ENCODE data around the gene C1QL4.
"Not testable (repeated sequence)": the region's sequence is repeated elsewhere in the genome, so short reads cannot be mapped to it uniquely, and the experiment has no call there.

Gene C1QL4

GRCh38 chr12:49333778-49334177 lies 3.2 kb downstream of the C1QL4 start:
- FAIRE-seq, result not testable (repeated sequence)

GRCh38 chr12:49332891-49333371 lies 4.1 kb downstream of the C1QL4 start:
- no peak for FAIRE-seq

- no peak for FAIRE-seq
Observed at GRCh38 chr12:49332441-49332861, 4.5 kb downstream of the C1QL4 start.

GRCh38 chr12:49331380-49332222 lies 5.4 kb downstream of the C1QL4 start:
- peak; percentile 23 for FAIRE-seq

- no peak for FAIRE-seq
Observed at GRCh38 chr12:49330631-49331379, 6.2 kb downstream of the C1QL4 start.

- no peak for FAIRE-seq
Observed at GRCh38 chr12:49330032-49330619, 6.9 kb downstream of the C1QL4 start.

GRCh38 chr12:49328816-49329215 lies 8.2 kb downstream of the C1QL4 start:
- no peak for FAIRE-seq

- no peak for FAIRE-seq
Observed at GRCh38 chr12:49327887-49328286, 9.1 kb downstream of the C1QL4 start.

GRCh38 chr12:49327368-49327767 lies 9.6 kb downstream of the C1QL4 start:
- FAIRE-seq, result no peak

- no peak for FAIRE-seq
Observed at GRCh38 chr12:49325606-49326005, 11.4 kb downstream of the C1QL4 start.

- no peak for FAIRE-seq
Observed at GRCh38 chr12:49323524-49324097, 13.4 kb downstream of the C1QL4 start.

- FAIRE-seq, result peak; percentile 99
Observed at GRCh38 chr12:49322708-49323523, 14.1 kb downstream of the C1QL4 start, which contains the start of gene TROAP. Gene TROAP (plus strand): TSS chr12:49323255. CDS start chr12:49323609, 354 bp downstream.

- no peak for FAIRE-seq
Observed at GRCh38 chr12:49322367-49322707, 14.7 kb downstream of the C1QL4 start.

GRCh38 chr12:49320411-49321103 lies 16.4 kb downstream of the C1QL4 start:
- FAIRE-seq, result not testable (repeated sequence)

- not testable (repeated sequence) for FAIRE-seq
Observed at GRCh38 chr12:49317118-49317517, 19.9 kb downstream of the C1QL4 start.

GRCh38 chr12:49314811-49315210 lies 22.2 kb downstream of the C1QL4 start:
- no peak for FAIRE-seq

- not testable (repeated sequence) for FAIRE-seq
Observed at GRCh38 chr12:49310451-49311000, 26.5 kb downstream of the C1QL4 start.

GRCh38 chr12:49309386-49309785 lies 27.6 kb downstream of the C1QL4 start:
- no peak for FAIRE-seq

- FAIRE-seq, result no peak
Observed at GRCh38 chr12:49305762-49306510, 31.1 kb downstream of the C1QL4 start.

GRCh38 chr12:49304161-49304560 lies 32.8 kb downstream of the C1QL4 start:
- FAIRE-seq, result no peak

Measured in endometrium (tissue), 2 donors.